HG02870 (cell line): ENCODE measurements around the gene HCRTR1.

Experiments used
- ATAC-seq: cut with Tn5 transposase; IDR thresholded peaks from one replicate; pipeline ENCODE4 v1.9.1; 2021; ENCODE audit warnings: mild to moderate bottlenecking, moderate library complexity; ENCODE audit not compliant: unreplicated experiment

Gene HCRTR1

DNA sequence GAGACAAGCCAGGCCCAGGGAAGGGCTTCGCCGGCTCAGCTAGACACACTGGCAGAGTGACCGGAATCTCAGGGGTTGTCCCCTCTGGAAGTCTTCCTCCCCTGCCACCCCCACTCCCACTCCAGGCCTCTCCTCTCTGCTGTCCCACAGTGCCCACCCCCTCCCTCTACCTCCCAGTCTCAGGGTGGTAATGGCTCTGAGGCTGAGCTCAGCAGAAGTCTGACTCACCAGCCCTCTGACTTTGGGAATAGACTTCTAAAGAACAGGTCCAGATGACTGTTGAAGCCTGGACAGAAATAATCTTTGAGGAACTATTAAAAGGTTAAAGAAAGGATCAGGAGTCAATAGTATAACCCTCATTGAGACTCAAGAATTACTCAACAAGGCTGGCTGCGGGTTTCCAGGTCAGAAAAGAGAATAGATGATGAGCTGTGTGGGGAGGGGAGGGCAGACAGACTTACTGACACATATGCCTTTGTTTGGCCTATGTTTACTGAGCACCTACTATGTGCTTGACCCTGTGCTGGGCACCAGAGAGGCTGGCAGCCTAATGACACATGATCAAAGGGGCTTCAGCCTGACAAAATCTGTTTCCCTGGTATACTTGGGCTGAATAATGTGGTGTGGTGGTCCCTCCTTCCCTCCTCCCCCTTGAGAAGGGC, 8.2 kb downstream of the HCRTR1 start:
- ATAC-seq: no peak

DNA sequence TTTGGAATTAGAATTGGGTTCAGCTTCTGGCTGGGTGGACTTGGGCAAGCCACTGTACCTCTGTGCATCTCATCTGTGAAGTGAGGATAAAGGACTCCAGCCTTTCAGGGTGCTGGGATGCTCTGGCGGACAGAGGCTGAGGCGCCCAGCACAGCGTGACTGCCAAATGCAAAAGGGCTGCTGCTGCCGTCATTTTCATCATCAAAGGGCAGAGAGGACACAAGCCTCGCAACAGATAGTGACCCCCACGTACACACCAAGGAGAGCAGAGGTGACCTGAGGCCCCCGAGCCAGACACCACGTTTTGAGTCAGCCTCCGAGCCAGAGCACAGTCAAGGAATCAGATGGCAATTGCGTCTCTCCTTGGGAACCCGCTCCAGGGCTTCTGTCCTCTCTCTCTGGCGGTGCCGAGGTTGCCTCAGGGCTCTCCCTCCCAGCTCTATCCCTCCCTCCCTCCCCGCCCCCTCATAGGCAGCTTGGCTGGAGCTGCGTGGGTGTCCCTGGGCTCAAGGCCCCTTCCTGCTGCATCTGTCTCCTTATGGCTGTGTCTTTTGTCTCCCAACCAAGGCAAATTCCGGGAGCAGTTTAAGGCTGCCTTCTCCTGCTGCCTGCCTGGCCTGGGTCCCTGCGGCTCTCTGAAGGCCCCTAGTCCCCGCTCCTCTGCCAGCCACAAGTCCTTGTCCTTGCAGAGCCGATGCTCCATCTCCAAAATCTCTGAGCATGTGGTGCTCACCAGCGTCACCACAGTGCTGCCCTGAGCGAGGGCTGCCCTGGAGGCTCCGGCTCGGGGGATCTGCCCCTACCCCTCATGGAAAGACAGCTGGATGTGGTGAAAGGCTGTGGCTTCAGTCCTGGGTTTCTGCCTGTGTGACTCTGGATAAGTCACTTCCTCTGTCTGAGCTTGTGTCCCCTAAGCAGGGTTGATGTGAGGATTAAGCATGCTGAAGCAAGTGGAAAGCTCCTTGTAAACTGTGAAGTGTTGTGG, 9.0 kb downstream of the HCRTR1 start:
- no peak for ATAC-seq

DNA sequence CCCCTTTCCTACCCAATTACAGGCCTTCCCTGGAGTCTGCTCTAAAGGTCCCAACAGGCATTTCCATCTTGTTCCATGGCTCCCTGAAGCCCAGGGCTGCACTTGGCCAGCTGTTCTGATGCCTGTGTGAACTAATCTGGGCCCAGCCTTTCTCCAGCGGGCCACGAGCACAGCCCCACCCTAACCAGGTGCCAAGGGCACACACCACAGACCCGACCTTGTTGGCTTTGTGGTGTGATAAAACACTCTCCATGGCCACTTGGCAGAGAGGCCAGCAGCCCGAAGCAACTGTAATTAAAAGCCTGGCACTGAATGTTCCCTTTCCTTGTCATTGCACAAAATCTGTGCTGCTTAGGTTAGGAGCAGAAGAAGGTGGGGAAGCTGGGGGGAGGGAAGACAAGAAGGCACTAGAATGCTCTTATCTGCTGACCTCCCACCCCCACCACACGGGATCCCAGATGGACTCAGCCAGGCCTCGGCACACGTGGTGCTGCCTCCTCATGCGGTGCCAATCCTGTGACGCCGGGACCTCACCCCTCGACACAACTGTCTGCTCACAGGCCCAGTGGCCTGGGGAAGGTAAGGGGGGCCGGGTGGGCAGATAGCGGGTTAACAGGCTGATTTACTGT, 9.9 kb downstream of the HCRTR1 start:
- no peak for ATAC-seq

DNA sequence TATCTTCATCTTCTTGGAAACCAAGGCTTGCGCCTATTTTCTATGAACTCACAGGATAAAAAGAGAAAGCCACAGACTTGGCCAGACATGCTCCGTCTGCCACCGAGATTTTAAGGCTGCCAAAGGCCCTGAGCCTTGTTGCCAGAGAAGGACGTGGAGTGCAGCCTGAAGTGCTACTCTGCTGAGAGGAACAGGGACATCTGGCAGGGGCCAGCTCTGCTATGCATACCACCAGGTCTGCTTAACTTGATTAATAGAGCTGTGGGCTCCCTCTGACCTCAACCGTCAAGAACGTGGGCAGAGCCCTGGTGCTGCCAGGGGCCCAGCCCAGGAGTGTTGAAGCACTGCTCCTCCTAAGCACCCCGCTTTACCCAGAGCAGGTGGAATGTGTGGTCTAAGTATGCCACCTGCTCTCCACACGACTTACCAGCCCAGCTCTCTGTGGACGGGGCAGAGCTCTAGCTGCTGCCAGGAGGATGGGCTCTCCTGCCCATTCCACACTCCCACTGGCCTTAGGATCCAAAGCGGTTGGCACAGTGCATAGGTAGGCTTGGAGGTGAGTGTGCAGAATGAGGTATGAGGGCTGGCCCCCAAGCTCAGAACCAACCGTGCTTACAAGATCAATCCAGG, 10.6 kb downstream of the HCRTR1 start:
- ATAC-seq: no peak

DNA sequence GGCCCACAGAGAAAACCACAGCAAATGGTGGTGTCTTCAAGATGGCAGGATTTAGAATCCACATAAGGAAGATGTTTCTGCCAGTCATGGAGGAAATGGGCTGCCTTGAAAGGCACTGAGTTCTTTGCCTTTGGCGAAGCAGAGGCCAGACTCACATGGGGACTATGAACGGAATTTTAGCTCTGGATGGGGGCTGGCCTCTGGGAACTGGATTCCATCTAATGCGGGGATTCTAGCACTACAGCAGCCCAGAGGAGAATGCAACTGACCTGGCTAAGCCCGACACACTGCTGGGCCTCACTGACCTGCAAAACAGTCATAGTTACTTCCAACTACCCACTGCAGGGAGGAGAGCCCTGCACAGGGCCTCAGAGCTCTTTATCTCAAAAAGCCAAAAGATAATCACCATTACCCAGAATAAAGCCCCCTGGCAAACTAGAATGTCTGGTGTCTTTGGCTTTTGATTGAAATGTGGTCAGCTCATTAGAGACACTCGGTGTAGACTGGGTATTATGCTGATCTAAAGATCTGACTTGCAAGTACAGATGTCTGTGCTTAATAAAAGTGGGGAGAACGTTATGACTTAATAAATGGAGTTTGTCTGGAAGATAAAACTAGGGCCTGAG, 11.6 kb downstream of the HCRTR1 start:
- no peak for ATAC-seq

- no peak for ATAC-seq
Observed at GRCh38 chr1:31632649-31633048, 15.2 kb downstream of the HCRTR1 start.

- ATAC-seq: no peak
Observed at GRCh38 chr1:31633117-31633516, 15.6 kb downstream of the HCRTR1 start.

GRCh38 chr1:31637915-31638673, 20.6 kb downstream of the HCRTR1 start:
- no peak for ATAC-seq

DNA sequence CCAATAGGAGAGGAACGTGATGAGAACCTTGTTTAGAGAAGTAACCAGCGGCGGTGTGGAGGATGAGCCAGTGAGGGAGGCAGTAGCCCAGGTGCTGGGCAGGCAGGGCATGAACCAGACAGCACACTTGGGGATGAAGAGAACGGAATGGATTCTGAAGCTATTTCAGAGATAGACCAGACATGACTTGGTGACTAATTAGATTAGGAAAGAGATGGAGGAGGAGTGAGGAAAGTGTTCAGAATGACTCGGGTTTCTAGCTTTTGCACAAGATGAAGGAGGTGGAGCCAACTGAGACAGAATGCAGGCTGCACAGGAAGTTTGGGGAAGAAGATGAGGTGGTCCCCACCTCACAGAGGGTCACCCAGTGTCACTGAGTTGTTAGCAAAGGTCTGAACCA, 22.1 kb downstream of the HCRTR1 start:
- ATAC-seq: no peak

DNA sequence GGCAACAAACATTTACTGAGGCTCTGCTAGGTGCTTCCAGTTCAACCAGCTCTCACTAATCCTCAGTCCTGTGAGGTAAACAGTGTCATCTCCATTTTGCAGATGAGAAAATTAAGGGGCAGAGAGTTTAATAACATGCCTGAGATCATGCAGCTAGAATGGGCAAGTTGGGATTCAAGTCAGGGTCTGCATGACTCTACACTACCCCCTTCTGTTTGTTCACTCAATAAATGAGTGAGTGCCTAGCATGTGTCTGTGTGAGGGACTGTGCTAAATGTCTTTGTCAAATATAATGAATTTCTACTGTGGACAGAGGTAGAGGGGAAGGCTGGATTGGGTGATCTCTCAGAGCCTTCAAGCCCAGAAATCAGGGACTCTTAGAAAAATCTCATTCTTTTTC, 22.7 kb downstream of the HCRTR1 start:
- ATAC-seq: no peak

- ATAC-seq: no peak
Observed at GRCh38 chr1:31640964-31641363, 23.5 kb downstream of the HCRTR1 start.

- no peak for ATAC-seq
Observed at GRCh38 chr1:31642366-31642765, 24.9 kb downstream of the HCRTR1 start.

- no peak for ATAC-seq
Observed at GRCh38 chr1:31642897-31643296, 25.4 kb downstream of the HCRTR1 start.

GRCh38 chr1:31643976-31644559, 26.6 kb downstream of the HCRTR1 start:
- no peak for ATAC-seq

DNA sequence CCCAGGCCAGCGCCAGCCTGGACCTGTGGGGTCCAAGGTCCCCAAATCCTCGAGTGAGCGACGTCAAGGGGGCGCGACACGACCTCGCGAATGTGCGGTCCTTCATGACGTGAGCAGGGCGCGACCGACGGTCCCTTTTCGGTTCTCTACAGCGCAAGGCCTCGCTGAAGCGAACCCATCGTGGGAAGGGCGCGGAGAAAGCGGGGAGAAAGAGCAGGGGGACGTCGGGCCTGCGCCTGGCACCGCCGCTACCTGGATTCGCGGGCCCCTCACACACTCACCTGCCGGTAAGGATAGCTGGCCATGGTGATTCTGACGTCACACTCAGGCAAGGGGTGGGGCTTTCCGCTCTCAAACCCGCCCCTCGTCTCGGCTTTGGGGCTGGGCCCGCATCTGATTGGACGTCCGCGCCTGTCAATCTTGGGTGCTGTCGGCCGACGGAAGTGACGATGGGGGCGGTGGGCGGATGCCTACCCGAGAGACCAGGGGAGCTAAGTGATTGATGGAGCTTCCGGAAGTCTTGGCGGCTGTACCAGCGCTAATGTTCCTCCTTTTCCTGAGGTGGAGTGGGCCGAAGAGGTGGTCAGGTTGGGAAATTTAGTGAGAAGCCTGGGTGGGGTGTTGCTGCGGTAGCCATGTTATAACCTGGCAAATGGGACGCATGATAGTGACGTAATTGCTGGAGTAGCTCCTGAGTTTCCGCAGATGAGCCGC, 27.2 kb downstream of the HCRTR1 start, which contains the start of gene PEF1:
PEF1 (minus strand) TSS at position 317 of the 714 bp plus-strand sequence; CDS start at position 305, 12 bp downstream.
- ATAC-seq: peak; percentile 90

GRCh38 chr1:31645274-31645568, 27.7 kb downstream of the HCRTR1 start:
- ATAC-seq: no peak

DNA sequence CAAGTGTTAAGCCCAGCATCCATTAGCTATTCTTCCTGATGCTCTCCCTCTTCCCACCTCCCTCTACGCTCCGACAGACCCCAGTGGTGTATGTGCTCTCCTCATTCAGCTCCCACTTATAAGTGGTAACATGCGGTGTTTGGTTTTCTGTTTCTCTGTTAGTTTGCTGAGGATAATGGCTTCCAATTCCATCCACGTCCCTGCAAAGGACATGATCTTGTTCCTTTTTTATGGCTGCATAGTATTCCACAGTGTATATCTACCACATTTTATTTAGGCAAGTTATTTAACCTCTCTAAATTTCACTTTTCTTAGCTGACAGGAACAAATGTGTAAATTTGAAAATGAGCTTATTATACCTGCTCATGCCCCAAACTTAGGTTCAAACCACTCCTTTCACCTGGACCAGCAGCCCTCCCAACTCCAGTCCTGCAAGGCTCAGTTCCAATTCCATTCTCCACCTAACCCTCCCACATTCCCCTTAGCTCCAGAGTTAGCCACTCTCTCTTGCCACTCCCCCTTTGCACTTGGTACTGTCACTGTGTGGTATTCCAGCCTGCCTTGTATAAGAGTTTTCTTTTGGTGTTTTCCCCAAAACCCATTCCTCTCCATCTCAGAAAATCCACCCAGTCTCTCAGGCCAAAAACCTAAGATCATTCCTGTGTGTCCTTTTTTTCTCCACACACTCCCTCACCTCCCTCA, 28.9 kb downstream of the HCRTR1 start:
- no peak for ATAC-seq

GRCh38 chr1:31647106-31647505, 29.6 kb downstream of the HCRTR1 start:
- ATAC-seq: no peak
